HG03378 (cell line): ENCODE results near the gene TC2N.
A peak's percentile ranks its signal among the peaks of the same experiment; 100 is the strongest.
"Not testable (repeated sequence)": the region's sequence is repeated elsewhere in the genome, so short reads cannot be mapped to it uniquely, and the experiment has no call there.

Source experiments
- ATAC-seq: cut with Tn5 transposase; IDR thresholded peaks from one replicate; pipeline ENCODE4 v1.9.1; 2021; ENCODE audit warnings: mild to moderate bottlenecking, moderate library complexity; ENCODE audit not compliant: unreplicated experiment

The TC2N gene

GRCh38 chr14:91835197-91835919 lies 32.0 kb downstream of the TC2N start:
- ATAC-seq, result no peak

GRCh38 chr14:91834571-91834970 lies 32.8 kb downstream of the TC2N start:
- ATAC-seq, result no peak

- no peak for ATAC-seq
Observed at GRCh38 chr14:91831337-91831736, 36.0 kb downstream of the TC2N start.

GRCh38 chr14:91830777-91831176 lies 36.6 kb downstream of the TC2N start:
- no peak for ATAC-seq

- no peak for ATAC-seq
Observed at GRCh38 chr14:91829511-91829910, 37.8 kb downstream of the TC2N start.

- no peak for ATAC-seq
Observed at GRCh38 chr14:91827746-91828145, 39.6 kb downstream of the TC2N start.

- peak; percentile 72 for ATAC-seq
Observed at GRCh38 chr14:91817566-91818325, 49.6 kb downstream of the TC2N start.

GRCh38 chr14:91814317-91814716 lies 53.0 kb downstream of the TC2N start:
- ATAC-seq, result no peak

- ATAC-seq, result no peak
Observed at GRCh38 chr14:91810699-91811098, 56.6 kb downstream of the TC2N start.

GRCh38 chr14:91806716-91807115 lies 60.6 kb downstream of the TC2N start:
- ATAC-seq, result no peak

- not testable (repeated sequence) for ATAC-seq
Observed at GRCh38 chr14:91806094-91806493, 61.2 kb downstream of the TC2N start.

GRCh38 chr14:91805659-91806058 lies 61.7 kb downstream of the TC2N start:
- no peak for ATAC-seq

- ATAC-seq, result no peak
Observed at GRCh38 chr14:91801358-91801757, 66.0 kb downstream of the TC2N start.

GRCh38 chr14:91796617-91797347 lies 70.6 kb downstream of the TC2N start:
- ATAC-seq, result no peak

- no peak for ATAC-seq
Observed at GRCh38 chr14:91793704-91794103, 73.6 kb downstream of the TC2N start.

- ATAC-seq, result no peak
Observed at GRCh38 chr14:91786188-91786587, 81.1 kb downstream of the TC2N start.

- ATAC-seq, result no peak
Observed at GRCh38 chr14:91780452-91780851, 86.9 kb downstream of the TC2N start.

GRCh38 chr14:91778217-91778616 lies 89.1 kb downstream of the TC2N start:
- ATAC-seq, result no peak

GRCh38 chr14:91774140-91775096 lies 92.9 kb downstream of the TC2N start:
- no peak for ATAC-seq

GRCh38 chr14:91770185-91770584 lies 97.2 kb downstream of the TC2N start:
- no peak for ATAC-seq
